HL-60/S4 treated with phorbol 12-myristate 13-acetate at 8.2 ng/mL for 4 days and 3 days (cell line): ENCODE results near the gene CACNA1A.
"Not testable (repeated sequence)": the region's sequence is repeated elsewhere in the genome, so short reads cannot be mapped to it uniquely, and the experiment has no call there.

Experiments
- in situ Hi-C: fragments of 300-500 bp; cut with MboI; formaldehyde crosslinking; loops from 2 replicates; pipeline ENCODE4 v1.15.0; 2022; ENCODE audit warnings: low sequenced_read_pairs

Gene CACNA1A

GRCh38 chr19:13208672-13209483 is 297.4 kb downstream of the CACNA1A start:
- in situ Hi-C loops, result no loop called here

DNA sequence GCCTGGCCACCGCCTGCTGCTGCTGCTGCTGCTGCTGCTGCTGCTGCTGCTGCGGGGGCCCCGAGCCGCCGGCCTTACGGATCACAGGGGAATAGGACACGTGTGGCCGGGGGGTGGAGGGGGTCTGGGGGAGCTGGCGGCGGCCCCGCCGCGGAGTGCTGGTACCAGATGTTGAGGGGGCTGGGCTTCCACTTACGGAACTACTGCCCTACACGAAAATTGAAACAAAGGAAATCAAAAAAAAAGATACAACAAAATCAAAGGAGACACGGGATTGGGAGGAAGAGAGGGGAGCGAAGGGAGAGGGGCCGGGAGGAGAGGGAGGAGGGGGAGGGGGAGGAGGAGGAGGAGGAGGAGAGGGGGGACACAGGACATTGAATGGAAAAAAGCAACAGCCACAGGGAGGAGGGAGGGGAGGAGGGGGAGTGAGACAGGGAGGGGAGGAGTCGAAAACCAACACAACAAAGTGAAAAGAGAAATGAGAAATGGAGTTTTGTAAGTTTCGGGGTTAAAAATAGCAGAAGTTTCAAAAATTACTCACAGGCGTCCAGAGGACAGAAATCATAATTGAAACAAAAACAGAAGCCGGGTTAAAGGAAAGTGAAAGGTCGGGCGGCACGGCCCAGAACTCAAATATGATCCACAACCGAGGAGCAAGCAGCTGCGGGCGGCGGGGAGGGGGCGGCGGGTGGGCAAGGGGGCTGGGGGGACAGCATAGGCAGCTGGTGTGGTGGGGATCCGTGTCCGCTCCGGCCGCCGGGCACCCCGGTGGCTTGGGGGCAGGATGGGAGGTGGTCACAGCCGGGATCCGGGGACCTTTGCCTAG is 298.2 kb downstream of the CACNA1A start:
- in situ Hi-C loops, result no loop called here

GRCh38 chr19:13207237-13207845 is 298.9 kb downstream of the CACNA1A start:
- in situ Hi-C loops, result no loop called here

- in situ Hi-C loops, result no loop called here
Observed at GRCh38 chr19:13206587-13206986, 299.7 kb downstream of the CACNA1A start.

- in situ Hi-C loops, result not testable (repeated sequence)
Observed at GRCh38 chr19:13202112-13202511, 304.2 kb downstream of the CACNA1A start.

GRCh38 chr19:13198634-13199033 is 307.6 kb downstream of the CACNA1A start:
- in situ Hi-C loops, result no loop called here

- in situ Hi-C loops, result no loop called here
Observed at GRCh38 chr19:13195678-13196077, 310.6 kb downstream of the CACNA1A start.

- in situ Hi-C loops, result no loop called here
Observed at GRCh38 chr19:13190781-13191540, 315.3 kb downstream of the CACNA1A start.

DNA sequence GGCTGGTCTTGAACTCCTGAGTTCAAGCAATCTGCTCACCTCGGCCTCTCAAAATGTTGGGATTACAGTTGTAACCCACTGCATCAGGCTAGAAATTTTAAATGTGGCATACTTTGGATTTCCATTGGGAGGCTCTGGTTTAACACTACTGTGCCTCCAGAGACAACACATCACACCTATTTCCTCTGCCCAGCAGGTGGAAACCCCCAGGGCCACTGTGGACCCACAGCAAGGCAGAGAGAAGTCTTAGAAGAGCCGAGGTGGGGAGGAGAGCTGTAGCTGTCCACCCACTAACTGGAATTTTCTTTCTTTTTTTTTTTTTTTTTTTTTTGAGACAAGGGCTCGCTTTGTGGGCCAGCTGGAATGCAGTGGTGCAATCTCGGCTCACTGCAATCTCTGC is 316.7 kb downstream of the CACNA1A start:
- in situ Hi-C loops, result no loop called here

GRCh38 chr19:13187419-13187818 is 318.9 kb downstream of the CACNA1A start:
- in situ Hi-C loops, result no loop called here

GRCh38 chr19:13186688-13187087 is 319.6 kb downstream of the CACNA1A start:
- in situ Hi-C loops, result not testable (repeated sequence)

DNA sequence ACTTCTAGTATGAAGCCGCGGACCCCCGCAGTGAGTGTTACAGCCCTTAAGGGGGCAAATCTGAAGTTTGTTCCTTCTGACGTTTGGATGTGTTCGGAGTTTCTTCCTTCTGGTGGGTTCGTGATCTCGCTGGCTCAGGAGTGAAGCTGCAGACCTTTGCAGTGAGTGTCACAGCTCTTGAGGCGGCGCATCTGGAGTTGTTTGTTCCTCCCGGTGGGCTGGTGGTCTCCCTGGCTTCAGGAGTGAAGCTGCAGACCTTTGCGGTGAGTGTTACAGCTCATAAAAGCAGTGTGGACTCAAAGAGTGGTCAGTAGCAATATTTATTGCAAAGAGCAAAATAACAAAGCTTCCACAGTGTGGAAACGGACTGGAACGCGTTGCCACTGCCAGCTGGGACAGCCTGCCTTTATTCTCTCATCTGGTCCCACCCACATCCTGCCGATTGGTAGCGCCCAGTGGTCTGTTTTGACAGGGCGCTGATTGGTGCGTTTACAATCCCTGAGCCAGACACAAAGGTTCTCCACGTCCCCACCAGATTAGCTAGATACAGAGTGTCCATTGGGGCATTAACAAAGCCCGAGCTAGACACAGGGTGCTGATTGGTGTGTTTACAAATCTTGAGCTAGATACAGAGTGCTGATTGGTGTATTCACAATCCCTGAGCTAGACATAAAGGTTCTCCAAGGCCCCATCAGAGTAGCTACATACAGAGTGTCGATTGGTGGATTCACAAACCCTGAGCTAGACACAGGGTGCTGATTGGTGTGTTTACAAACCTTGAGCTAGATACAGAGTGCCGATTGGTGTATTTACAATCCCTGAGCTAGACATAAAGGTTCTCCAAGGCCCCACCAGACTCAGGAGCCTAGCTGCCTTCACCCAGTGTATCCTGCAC is 320.3 kb downstream of the CACNA1A start:
- in situ Hi-C loops, result not testable (repeated sequence)

- in situ Hi-C loops, result not testable (repeated sequence)
Observed at GRCh38 chr19:13184926-13185325, 321.4 kb downstream of the CACNA1A start.

DNA sequence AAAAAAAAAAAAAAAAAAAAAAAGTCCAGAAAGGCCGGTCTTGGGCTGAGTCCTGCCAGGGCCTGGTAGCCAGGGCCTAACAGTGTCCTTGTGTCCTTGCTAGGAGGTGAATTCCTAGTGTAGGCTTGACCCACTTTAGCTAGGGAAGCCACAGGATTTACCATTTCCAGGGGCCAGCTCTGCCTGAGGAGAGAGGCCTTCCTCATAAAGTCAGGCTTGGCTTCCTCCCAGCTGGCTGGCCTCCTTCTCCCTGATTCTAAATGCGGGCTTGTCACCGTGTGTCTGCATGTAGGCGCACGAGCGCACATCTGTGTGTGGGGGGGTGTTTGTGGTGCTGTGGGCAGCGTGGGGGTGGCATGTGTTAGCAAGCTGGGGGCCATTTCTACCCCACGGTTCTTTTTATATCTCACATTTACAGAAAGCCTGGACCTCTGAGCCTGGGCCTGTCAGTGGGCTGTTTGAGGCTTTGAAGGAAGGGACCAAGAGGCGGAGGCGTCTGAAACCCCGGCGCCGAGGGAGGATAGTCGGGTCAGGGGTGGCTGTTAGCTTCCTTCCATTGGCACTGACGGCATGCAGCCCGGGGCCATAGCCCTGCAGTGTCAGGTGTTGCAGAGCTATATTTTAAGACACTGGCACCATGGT is 324.4 kb downstream of the CACNA1A start:
- in situ Hi-C loops, result no loop called here

GRCh38 chr19:13178291-13178690 is 328.0 kb downstream of the CACNA1A start:
- in situ Hi-C loops, result not testable (repeated sequence)

DNA sequence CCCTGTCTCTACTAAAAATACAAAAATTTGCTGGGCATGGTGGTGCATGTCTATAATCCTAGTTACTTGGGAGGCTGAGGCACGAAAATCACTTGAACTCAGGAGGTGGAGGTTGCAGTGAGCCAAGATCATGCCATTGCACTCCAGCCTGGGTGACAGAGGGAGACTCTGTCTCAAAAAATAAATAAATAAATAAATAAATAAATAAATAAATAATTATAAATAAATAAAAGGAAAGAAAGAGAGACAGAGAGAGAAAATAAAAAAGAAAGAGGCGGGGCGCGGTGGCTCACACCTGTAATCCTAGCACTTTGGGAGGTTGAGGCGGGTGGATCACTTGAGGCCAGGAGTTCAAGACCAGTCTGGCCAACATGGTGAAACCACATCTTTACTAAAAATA is 328.7 kb downstream of the CACNA1A start:
- in situ Hi-C loops, result not testable (repeated sequence)

DNA sequence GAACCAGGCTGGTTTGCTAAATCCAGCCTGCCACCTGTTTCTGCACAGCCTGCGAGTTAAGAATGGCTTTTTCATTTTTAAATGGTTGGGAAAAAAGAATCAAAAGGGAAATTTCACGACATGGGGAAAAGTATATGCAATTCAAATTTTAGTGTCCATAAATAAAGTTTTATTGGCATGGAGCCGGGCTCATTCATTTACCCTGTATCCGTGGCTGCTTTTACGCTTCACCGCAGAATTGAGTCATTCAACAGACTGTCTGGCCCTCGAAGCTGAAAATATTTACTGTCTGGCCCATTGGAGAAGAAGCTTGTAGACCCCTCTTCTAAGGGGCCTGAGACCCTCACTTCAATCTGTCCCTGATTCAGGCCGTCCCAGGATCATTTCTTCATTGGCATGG is 329.9 kb downstream of the CACNA1A start:
- in situ Hi-C loops, result no loop called here

GRCh38 chr19:13173139-13173737 is 333.0 kb downstream of the CACNA1A start:
- in situ Hi-C loops, result no loop called here
